HG02943 (cell line): ENCODE results near the gene EDEM1.
"Not testable (repeated sequence)": the region's sequence is repeated elsewhere in the genome, so short reads cannot be mapped to it uniquely, and the experiment has no call there.

Experiments used
- ATAC-seq: cut with Tn5 transposase; IDR thresholded peaks from one replicate; pipeline ENCODE4 v1.9.1; 2021; ENCODE audit warnings: mild to moderate bottlenecking, low read depth, moderate library complexity; ENCODE audit not compliant: unreplicated experiment

EDEM1 gene

GRCh38 chr3:5187156-5187919 is at the start of gene EDEM1:
EDEM1 (plus strand) TSS chr3:5187707; CDS start chr3:5187806, 99 bp downstream.
- ATAC-seq = peak; percentile 78

- ATAC-seq = no peak
These were observed 49.1 kb upstream of the EDEM1 start for GRCh38 chr3:5138214-5138981.

GRCh38 chr3:5140230-5140621 is 47.3 kb upstream of the EDEM1 start:
- ATAC-seq = no peak

- no peak for ATAC-seq
These were observed 46.7 kb upstream of the EDEM1 start for GRCh38 chr3:5140839-5141238.

- no peak for ATAC-seq
These were observed 45.7 kb upstream of the EDEM1 start for GRCh38 chr3:5141760-5142159.

GRCh38 chr3:5143464-5143863 is 44.0 kb upstream of the EDEM1 start:
- ATAC-seq = no peak

- no peak for ATAC-seq
These were observed 43.1 kb upstream of the EDEM1 start for GRCh38 chr3:5144316-5144994.

GRCh38 chr3:5145120-5145519 is 42.4 kb upstream of the EDEM1 start:
- ATAC-seq = no peak

- ATAC-seq = not testable (repeated sequence)
These were observed 40.4 kb upstream of the EDEM1 start for GRCh38 chr3:5147152-5147551.

GRCh38 chr3:5149306-5149880 is 38.1 kb upstream of the EDEM1 start:
- no peak for ATAC-seq

- ATAC-seq = no peak
These were observed 35.9 kb upstream of the EDEM1 start for GRCh38 chr3:5151586-5151985.

- no peak for ATAC-seq
These were observed 34.4 kb upstream of the EDEM1 start for GRCh38 chr3:5153074-5153473.

GRCh38 chr3:5155241-5155640 is 32.3 kb upstream of the EDEM1 start:
- ATAC-seq = no peak

GRCh38 chr3:5160321-5160720 is 27.2 kb upstream of the EDEM1 start:
- no peak for ATAC-seq

GRCh38 chr3:5160940-5161858 is 26.3 kb upstream of the EDEM1 start:
- ATAC-seq = no peak

GRCh38 chr3:5162102-5162501 is 25.4 kb upstream of the EDEM1 start:
- ATAC-seq = no peak

- no peak for ATAC-seq
These were observed 21.8 kb upstream of the EDEM1 start for GRCh38 chr3:5165698-5166097.

GRCh38 chr3:5166846-5167245 is 20.7 kb upstream of the EDEM1 start:
- no peak for ATAC-seq

GRCh38 chr3:5168110-5168509 is 19.4 kb upstream of the EDEM1 start:
- ATAC-seq = no peak

GRCh38 chr3:5169807-5170206 is 17.7 kb upstream of the EDEM1 start:
- no peak for ATAC-seq
